Daoy (cell line): ENCODE data around the gene MECP2. TPM values are rescaled to one million over a fixed set of nuclear protein-coding genes. Genes with fewer than 3 reads are reported as not detected.
A peak's percentile ranks its signal among the peaks of the same experiment; 100 is the strongest.
"Not testable (repeated sequence)": the region's sequence is repeated elsewhere in the genome, so short reads cannot be mapped to it uniquely, and the experiment has no call there.

Source experiments
- DNase-seq: peaks from one replicate; pipeline ENCODE4 v3.0.0-alpha.2; 2015; ENCODE audit warnings: low read depth
- total RNA-seq: library from RNA; depleted of rRNA; stranded (reverse); fragments of >200 nt; shearing (Covaris generic); gene quantifications from 2 replicates; pipeline ENCODE4 v1.2.3, GENCODE V29; 2014

The MECP2 gene
- total RNA-seq, 1 experiment from 2014 or later = 14.2 TPM

DNA sequence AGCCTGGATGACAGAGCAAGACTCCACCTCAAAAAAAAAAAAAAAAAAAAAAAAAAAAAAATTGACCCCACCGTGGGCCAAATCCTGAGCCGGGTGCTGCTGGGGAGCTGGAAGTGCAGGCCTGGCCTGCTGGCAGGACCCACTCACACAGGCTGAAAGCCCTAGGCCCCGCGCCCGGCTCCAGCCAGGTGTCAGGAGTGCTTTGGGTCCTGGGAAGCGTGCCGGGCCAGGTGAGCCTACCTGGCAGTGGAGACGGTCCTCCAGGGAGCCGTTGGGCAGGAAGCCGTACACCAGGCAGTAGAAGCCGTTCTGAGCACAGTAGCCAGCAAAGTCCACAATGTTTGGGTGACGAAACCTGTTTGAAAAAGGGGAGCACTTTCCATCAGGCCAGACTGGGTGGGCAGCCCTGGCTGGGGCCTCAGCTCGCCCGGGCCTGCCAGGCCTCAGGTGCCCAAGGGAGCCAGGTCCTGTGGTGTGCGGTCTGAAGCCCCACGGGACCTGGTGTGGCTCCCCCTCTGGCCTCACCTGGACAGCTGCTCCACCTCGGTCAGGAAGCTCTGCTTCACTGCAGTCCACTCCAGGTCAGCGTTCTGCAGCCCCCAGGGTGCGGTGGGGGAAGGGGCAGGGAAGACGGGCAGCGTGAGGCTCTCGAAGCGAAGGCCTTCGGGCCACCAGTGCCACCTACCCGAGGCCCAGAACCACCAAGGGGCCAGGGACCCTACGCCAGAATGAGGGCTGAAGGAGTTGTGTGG is 79.6 kb downstream of the MECP2 start:
- no peak for DNase-seq

DNA sequence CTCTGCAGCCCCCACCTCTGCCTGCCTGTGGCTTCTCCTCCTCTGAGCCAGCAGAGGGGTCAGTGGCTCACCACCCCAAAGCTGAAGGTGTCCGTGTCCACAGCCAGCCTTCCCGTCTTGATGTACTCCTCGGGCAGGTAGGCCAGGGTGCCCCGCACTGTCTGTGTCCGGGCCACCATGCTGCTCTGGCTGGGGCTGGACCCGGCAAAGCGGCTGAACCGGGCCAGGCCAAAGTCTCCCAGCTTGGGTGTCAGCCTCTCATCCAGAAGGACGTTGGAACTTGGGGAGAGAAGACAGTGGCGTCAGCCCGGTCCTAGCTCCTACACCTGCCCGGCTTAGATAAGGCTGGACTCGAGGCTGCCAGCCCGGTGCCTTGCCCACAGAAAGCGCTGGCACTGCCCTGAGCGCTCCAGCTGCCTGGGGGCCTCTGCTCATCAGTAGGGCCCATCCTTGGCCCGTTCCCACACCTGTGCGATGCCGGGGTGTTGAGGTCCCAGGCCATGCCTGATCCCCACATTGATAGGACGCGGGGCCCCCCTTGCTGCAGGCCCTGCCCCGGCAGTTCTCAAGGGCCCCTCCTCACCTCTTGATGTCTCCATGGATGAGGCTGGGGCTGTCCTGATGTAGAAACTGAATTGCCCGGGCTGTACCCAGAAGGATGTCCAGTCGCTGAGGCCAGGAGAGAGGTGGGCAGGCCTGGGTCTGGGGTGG is 81.0 kb downstream of the MECP2 start:
- DNase-seq = no peak

DNA sequence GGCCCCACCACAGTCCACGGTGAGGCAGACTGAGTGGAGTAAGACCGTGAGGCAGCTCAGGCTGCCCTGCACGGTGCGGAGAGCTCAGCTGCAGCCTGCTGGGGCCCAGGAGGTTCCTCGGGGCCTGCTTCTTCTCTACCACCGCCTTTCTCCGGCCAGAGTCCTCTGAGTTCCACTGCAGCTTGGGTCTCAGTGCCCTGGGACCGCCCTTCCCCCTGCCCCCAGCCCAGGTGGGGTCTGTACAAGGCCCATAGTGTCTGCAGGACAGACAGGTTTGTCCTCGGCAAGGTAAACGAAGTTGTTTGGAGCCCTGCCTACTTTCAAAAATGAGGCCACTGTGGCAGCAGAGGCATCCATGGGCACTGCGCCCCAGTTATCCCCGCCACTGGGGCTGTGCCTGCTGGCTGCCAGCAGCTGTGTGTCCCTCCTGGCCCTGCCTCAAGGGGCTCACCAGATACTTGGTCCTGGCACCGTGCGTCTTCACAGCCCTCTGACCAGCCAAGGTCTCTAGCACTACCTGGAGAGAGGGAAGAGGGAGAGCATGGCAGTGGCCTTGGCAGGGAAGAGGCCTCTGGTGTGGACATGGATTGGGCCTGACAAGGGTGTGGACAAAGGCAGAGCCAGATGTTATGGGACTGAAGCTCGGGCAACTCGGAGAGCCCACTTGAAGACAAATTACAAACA is 81.8 kb downstream of the MECP2 start:
- DNase-seq = no peak

DNA sequence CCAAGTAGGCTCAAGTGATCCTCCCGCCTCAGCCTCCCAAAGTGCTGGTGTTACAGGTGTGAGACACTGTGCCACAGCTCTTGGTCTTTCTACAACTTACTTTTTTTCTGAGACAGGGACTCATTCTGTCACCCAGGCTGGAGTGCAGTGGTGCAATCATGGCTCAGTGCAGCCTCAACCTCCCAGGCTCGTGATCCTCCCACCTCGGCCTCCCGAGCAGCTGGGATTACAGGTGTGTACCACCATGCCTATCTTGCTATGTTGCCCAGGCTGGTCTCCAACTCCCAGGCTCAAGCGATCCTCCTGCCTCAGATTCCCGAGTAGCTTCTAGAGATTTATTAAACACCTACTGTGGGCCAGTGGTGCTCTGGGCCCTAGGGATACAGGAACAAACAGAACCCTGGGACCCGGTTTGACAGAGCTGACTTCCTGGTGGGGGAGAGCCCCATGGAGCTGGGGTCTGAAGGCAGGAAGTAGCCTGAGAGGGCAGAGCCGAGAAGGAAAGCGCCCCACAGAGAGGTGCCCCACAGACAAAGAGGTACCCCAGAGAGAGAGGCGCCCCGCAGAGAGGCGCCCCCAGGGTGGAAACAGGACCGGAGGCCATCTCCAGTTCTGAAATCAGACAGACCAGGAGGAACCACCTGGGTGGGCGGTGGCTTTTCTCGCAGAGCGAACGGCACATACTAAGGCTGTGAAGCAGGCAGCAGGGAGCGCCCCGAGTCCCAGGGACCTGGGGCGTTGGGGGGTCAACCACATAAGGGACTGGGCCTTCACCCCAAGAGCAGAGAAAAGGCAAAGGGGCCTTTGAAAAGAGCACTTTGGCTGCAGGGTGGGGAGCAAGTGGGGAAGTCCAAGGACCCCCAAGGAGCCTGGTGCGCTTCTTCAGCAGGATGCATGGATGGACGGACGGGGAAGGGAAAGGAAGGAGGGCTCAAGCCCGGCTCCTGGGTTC is 82.8 kb downstream of the MECP2 start:
- no peak for DNase-seq

- peak; percentile 24 for DNase-seq
Observed at GRCh38 chrX:154013614-154014360, 83.7 kb downstream of the MECP2 start.

- no peak for DNase-seq
Observed at GRCh38 chrX:154013001-154013421, 84.5 kb downstream of the MECP2 start.

- no peak for DNase-seq
Observed at GRCh38 chrX:154012336-154012991, 85.1 kb downstream of the MECP2 start.

- no peak for DNase-seq
Observed at GRCh38 chrX:154011376-154012335, 85.9 kb downstream of the MECP2 start.

- no peak for DNase-seq
Observed at GRCh38 chrX:154010330-154011087, 87.0 kb downstream of the MECP2 start.

GRCh38 chrX:154008521-154008920 is 89.0 kb downstream of the MECP2 start:
- no peak for DNase-seq

DNA sequence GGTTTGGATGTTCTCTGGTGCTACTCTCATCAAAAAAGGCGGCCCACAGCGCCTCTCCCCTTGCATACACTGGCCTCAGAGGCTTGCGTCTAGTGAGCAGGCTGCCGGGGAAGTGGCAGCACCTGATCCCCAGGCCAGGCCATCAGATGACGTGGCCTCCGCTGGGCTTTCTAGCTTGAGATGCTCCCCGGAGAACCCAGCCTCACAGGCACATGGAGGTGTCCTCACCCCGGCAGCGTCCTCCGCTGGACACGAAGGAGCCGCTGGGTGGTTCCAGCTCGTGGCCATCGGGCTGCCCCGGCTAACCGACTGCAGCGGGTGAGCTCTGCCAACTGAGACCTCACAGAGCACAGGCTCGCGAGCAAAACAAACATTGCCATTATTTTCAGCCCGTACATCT is 90.6 kb downstream of the MECP2 start:
- DNase-seq = no peak

DNA sequence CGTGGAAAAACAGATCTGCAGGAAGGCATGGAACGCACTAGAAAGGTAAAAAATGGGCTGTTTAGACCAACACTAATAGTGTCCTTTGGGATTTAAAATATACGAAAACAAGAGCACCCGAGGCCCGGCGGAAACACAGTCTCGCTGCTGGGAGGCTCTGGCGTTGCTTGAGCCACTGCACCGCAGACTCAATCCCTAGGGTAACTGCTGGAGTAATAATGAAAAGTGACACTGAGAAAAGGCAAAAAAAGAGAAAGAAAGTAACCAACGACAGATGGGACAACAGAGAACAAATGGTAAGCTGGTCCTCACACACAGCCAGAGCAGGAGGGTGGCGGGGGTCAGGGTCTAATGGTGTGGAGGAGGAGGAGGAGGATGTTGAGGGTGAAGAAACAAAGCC is 93.2 kb downstream of the MECP2 start:
- no peak for DNase-seq

DNA sequence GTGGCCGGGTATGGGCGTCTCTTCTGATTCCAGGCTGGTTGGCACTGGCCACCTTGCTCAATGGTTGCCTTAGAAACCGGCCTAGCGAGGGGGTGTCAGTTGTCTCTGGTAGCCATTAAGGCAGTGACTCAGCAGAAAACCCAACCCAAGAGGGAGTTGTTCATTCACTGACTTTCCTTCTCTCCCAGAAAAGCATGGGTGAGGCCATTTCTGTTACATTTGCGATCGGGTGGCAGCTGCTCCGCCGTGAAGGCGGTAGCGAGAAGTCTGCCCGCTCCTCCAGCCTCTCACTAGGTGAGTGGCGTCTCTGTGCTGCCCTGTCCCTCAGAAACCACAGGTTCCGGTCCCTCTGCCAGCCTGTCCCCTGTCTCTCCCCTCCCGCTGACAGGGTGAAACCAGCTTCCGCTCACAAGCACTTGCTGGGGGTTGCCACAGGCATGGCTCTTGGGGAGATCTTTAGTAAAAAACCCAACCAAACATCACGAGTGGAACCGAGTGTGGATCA is 95.2 kb downstream of the MECP2 start:
- peak; percentile 82 for DNase-seq

- no peak for DNase-seq
Observed at GRCh38 chrX:154000051-154000450, 97.5 kb downstream of the MECP2 start.

DNA sequence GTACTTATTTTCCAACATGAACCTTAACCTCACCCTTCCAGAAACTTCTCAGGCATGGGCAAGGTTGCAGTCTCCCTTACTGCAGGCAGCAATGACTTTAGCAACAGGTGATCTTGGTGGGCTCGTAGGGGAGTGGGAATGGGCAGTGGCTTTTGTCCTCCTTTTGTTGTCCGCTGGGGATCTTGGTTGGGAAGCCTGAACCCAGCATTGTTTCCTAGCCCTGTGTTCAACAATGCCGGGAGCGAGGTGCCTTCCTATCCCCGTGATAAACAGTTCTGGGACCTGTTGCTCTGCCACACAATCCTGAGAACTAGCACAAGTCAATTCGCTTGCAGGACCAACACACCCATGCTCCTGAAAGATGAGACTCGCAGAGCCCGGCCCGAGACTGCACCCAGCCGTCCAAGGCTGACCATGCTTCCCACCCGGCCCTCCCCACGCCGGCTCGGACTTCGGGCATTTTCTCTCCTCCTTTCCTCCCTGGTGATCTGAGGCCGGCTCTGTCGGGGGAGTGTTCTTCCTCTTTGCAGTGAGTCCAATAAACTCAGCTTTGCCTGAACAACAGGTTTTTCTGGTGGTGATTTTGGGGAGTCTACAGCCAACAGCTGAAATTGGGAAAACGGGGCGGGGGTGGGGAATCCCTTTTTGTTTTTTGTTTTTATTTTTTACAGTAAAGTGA is 98.0 kb downstream of the MECP2 start:
- DNase-seq = no peak

DNA sequence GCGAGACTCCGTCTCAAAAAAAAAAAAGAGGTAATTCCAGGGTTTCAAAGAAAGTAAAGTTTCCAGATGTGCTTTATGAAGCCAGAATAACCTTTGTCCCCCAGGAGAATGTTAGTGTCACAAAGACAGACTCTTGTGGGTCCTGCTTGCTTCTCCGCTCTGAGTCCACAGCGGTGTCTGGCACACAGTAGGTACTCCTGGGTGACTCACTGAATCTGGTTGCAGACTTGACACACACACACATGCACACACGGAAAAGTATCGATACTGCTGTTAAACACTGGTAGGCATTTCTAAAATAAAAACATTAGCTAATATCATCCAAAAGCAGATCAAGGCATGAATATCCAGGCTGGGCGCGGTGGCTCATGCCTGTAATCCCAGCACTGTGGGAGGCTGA is 102.0 kb downstream of the MECP2 start:
- no peak for DNase-seq

DNA sequence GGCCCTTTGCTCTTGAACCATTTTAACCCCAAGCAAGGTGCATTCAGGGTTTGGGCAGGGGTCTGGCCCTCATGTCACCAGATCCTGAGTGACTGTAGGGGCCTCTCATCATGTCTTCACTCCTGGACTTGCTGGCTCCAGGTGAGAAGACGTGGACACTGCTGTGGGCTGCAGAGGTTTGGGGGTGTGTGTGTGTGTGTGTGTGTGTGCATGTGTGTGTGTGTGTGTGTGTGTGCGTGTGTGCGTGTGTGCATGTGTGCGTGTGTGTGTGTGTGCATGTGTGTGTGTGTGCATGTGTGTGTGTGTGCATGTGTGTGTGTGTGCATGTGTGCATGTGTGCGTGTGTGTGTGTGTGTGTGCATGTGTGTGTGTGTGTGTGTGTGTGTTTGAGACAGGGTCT is 103.1 kb downstream of the MECP2 start:
- not testable (repeated sequence) for DNase-seq

GRCh38 chrX:153993978-153994377 is 103.5 kb downstream of the MECP2 start:
- DNase-seq = no peak
